Measurements from ENCODE around the gene CAMK1D. TPM values are rescaled to one million over a fixed set of nuclear protein-coding genes. Genes with fewer than 3 reads are reported as not detected.

The CAMK1D gene
- total and polyA plus RNA-seq, 2 of the 8 experiments (the other 6 are each of a cell fraction or from before 2014, with no cell fraction given) = 3.5 to 10.6 TPM

DNA sequence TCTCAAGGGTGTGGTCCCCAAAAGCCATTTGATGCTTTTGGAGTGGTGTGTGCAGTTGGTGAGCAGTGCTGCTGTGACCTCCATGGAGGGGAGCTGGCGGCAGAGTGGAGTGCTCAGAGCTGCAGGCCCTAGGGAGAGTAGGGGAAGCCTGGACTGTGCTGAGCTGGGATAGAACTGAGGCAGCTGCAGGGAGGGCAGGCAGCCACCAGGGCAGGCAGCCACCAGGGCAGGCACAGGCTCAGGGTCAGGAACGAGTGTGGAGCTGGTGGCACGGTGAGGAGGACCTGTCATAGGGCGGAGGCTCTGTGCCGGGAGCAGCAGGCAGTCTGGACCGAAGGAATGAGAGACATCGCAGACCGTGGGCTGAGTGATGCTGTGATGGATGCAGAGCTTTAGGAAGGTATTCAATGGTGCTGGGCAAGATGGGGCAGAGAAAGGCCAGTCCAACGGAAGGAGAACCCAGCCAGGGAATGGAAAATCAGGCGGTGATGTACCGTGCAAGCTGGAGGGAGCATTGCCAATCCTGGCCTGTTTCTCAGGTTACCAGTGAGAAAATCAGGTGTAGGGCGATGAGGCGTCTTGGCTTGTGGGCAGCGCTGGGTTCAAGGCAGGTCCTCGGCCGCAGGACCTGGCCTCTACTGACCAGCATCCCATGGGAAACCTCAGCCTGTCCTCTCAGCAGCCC, 152.6 kb downstream of the CAMK1D start (continued):
- TF ChIP-seq SP2 (IDR thresholded peaks at IDR 0.05; ENCODE audit: low read length) (no peak), CREB1 (IDR thresholded peaks at IDR 0.05) (no peak)

Measured in H1 (cell line).